Amniotic epithelial cell (primary cell): Measurements from ENCODE around the gene PASK.
"Not testable (repeated sequence)": the region's sequence is repeated elsewhere in the genome, so short reads cannot be mapped to it uniquely, and the experiment has no call there.

Experiments
- DNase-seq: peaks from one replicate; pipeline ENCODE4 v3.0.0-alpha.2; 2010; ENCODE audit warnings: low read depth

The PASK gene

DNA sequence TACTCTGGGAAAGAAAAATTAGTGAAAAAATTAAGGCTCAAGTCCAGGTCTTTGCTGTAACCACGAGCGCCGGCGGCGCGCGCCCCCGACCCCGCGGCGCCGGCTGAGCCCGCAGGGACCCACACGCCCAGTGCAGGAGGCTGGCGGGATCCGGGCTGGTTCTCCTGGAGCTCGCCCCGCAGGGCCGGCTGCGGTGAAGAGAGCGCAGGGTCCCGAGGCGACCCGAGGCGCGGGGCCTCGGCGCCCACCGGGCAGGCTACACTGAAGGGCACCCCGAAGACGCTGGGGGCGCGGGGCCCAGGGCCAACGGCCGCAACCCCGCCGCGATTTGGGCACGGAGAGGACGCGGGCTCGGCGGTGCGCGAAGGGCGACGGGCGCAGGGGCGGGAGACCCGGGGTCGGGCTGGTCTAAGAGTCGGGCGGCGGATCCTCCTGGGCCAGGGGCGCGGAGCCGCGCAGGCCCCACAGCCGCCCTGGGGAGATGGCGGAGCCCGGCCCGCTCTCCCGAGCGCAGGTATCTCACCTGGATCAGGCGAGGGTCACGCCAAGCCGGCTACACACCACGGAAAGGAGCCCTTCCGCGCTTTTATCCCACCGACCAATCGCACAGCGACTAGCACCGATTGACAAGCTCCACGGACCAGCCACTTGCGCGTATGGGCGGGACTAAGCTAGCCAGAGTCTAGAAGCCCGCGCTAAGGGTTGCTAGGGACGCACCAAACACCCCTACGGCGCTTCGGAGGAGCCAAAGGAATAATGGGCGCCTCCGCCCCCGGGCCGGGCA is at the start of gene PASK:
Gene PASK (minus strand): TSS at position 582 of the 784 bp plus-strand sequence. CDS start 6,440 bp downstream, outside the sequence.
- DNase-seq, result peak; percentile 93

GRCh38 chr2:241198381-241199279 is 49.4 kb upstream of the PASK start:
- DNase-seq, result no peak

DNA sequence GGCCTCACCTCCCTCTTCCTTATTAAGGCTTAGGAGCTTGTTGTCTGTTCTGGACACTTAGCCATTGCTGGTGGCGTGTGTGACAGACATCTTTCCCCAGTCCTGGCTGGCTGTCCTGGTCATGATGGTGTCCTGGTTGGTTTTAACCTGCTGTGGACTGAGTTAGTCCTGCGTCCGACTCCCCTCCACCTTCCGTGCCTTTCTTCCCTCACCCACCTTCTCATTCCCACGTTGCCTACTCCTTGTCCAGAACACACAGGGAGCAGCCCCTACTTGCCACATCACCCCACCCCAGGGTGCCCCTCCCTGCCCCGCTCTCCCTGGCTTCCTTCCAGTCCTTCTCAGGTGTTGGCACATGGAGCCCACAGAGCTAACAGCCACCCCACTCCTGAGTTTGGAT is 48.7 kb upstream of the PASK start:
- DNase-seq, result no peak

DNA sequence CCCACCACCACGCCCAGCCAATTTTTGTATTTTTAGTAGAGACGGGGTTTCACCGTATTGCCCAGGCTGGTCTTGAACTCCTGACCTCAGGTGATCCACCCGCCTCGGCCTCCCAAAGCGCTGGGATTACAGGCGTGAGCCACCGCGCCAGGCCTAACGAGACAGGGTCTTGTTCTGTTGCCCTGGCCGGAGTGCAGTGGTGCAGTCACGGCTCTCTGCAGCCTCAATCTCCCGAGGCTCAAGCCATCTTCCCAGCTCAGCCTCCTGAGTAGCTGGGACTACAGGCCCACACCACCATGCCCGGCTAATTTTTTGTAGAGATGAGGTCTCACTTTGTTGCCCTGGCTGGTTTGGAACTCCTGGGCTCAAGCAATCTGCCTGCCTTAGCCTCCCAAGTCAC is 48.0 kb upstream of the PASK start:
- not testable (repeated sequence) for DNase-seq

DNA sequence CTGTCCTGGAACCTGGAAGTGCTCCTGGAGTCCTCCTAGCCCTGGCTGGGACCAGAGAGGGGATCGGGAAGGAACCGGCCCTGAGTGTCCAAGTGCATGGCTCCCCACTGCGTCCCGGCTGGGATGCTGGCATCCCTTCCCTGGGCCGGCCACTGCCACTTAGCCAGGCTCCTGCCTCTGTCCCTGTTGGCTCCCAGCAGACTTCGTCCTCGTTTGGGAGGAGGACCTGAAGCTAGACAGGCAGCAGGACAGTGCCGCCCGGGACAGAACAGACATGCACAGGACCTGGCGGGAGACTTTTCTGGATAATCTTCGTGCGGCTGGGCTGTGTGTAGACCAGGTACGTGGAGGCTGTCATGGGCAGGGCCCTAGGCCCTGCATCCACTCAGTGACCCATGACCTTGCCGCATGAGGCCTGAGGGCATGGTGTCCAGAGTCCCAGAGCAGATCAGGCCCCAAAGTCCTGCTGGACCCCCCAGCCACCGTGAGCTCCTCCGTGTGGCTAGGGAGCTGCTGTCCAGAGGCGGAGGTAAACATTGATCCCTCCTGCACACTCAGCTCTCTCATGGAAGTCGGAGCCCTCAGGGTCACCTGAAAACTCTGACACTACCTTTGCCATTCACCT is 46.3 kb upstream of the PASK start:
- DNase-seq, result no peak

GRCh38 chr2:241194811-241195210 is 45.5 kb upstream of the PASK start:
- no peak for DNase-seq

GRCh38 chr2:241193271-241193670 is 44.0 kb upstream of the PASK start:
- no peak for DNase-seq

DNA sequence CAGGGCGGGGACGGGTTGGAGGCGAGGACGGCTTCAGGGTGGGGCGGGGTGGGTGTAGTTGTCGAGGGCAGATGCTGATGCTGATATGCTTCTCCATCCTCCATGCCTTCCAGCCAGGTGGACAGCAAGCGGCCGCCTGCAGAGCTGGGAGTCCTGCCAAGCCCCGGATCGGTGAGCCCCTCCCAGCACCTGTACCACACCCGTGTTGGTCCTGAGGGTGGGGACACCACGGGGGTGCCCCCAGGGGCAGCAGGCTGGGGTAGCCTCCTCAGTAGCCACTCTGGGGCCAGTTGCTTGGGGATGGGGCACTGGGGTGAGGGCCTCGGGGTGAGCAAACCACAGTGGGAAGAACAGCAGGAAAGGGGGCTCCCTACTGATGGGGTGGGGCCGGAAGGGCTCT is 41.8 kb upstream of the PASK start:
- no peak for DNase-seq

DNA sequence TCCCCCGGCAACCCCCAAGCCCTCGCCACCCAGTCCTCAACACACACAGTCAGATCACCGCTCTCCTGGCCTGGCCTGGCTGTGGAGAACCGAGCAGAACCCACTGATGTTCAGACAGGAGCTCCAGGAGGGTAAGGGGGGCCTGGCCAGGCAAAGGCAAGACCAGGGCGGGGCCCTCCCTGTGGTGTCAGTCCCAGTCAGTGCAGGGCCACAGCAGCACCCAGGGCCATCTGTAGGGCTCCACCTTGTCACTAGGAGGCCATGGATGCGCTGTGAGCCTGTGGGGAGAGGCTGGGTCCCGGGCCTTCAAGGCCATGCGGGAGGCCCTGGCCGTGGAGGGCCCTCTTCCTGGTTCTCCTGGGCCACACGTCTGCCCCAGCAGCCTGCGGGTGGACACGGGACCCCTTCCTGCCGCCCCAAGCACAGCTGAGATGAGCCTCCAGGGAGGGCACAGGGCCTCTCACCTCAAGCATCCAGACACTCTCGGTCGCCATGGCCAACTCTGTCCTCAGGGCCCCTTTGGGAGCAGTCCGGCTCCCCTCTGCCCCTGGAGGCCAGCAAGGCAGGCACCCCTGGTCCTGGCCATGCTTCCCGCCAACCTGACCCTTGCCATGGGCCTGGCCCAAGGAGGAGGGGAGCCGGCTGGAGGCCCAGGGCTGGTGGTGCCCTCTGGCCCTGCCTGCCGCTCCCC is 41.2 kb upstream of the PASK start:
- no peak for DNase-seq

DNA sequence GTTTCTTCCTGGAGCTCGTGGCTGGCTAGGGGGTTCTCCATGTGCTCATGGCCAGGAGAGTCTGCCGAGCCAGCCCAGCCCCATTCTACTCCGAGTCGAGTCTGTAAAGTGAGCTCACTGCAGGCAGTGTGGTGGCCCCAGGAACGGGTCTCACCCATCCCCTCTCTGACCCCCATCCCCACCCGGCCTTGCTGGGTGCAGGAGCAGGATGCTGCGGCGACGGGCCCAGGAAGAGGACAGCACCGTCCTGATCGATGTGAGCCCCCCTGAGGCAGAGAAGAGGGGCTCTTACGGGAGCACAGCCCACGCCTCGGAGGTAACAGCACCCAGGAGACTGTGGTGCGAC is 40.6 kb upstream of the PASK start:
- DNase-seq, result no peak

- no peak for DNase-seq
Measured at GRCh38 chr2:241189093-241189855, 40.0 kb upstream of the PASK start.

DNA sequence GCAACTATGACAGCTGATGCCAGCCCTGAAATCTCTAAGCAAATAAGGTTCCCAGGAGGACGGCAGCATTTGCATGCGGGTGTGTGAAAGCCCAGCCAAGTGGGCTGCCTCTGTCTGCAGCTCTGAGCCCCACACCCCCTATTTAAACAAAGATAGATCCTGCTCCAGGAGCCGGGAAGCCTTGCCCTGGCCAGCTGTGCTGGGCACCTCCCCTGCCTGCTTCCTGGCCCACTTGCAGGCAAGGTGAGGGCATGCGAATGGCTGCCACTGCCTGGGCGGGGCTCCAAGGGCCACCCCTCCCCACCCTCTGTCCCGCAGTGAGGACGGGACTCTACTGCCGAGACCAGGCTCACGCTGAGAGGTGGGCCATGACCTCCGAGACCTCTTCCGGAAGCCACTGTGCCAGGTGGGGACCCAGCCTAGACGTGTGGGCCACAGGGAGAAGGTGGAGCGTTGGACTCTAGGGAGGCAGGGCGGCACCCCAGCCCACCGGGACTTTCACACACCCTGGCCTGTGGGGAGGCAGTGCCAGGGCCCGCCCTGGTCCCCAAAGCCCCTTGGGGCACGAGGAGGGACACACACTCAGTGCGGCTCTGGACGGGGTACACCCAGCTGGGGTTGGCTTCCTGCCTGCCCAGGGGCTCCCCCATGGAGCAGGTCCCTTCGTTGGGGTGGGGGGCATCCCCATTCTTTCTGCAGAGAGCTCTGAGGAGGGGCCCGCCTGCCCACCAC is 39.3 kb upstream of the PASK start, which contains the start of gene ANO7:
Gene ANO7 (plus strand): TSS at position 317 of the 732 bp plus-strand sequence. CDS start 1,387 bp downstream, outside the sequence.
- DNase-seq, result no peak

DNA sequence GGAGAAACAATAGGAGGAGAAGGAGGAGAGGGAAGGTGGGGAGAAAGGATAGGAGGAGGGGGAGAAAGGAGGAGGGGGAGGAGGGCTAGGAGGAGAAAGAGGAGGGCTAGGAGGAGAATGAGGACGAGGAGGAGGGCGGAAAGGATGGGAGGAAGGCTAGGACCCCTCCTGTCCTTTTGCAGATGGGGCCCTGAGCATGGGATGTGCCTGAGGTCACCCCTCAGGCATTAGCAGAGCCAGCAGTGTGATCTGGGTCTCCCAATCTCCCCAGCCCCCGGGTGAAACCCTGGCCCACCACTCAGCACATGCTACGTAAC is 38.6 kb upstream of the PASK start:
- DNase-seq, result no peak

DNA sequence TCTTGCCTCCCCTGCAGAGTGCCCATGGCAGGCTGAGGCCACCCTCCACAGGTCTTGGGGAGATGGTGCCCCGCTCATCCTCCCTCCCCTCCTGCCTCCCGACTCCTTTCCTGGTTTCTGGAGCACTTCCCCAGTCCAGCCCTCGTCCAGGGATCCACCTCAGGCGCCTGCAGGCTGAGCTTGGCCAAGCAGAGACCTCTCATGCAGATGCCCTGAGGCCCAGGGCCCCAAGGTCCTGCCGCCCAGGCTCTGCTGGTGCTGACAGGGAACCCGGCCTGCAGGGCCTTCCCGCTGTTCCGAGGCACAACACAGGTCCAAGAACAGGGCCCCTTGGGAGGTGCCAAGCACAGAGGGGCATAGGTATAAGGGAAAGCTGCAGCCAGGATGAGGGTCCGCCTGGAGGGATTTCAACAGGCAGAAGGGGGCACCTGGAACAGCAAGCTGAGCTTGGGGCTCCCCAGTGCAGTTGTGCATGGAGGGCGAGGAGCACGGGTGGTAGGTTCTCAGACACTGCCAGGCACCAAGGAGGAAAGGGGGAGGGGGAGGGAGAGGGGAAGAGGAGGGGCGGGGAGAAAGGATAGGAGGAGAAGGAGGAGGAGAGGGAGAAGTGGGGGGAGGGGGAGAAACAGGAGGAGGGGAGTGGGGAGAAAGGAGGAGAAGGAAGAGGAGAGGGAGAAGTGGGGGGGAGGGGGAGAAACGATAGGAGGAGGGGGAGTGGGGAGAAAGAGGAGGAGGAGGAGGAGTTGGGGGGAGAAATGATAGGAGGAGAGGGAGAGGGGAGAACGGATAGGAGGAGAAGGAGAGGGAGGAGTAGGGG is 38.0 kb upstream of the PASK start:
- DNase-seq, result no peak

GRCh38 chr2:241185961-241186360 is 36.7 kb upstream of the PASK start:
- no peak for DNase-seq

DNA sequence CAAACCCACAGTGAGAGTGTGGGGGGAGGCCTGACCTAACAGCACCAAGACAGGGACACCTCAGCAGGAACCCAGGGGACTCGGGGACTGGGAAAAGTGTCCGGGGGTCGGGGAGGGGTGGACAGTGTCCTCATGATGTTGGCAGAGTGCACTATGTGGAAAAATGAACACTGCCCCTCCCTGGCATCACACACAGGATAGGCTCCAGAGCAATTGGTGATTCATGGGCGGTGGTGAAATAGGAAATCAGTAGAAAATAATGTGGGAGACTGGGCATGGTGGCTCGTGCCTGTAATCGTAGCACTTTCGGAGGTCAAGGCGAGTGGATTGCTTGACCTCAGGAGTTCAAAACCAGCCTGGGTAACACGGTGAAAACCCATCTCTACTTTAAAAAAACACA is 35.6 kb upstream of the PASK start:
- no peak for DNase-seq

- DNase-seq, result no peak
Measured at GRCh38 chr2:241183221-241183620, 33.9 kb upstream of the PASK start.

DNA sequence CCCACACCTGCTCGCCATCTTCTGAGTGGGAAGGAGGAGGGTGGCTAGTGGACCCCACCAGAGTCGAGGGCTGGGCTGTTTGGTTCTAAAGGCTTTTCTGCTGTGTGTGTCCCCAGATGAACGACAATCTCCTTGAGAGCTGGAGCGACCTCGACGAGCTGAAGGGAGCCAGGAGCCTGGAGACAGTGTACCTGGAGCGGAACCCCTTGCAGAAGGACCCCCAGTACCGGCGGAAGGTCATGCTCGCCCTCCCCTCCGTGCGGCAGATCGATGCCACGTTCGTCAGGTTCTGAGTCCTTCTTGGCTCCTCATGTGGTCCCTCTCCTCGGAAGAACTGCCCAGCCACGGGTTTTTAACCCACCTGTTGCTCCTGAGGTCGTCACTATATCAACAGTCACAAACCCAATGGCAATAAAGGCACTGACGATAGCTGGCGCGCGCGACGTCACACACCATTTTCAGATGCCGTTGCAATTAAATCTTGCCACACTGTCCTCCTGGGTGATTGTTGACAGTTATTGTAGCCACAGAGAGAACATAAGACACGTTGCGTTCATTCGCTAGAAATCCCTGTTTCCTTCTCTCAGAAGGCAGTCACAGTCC is 33.4 kb upstream of the PASK start:
- DNase-seq, result no peak

- no peak for DNase-seq
Measured at GRCh38 chr2:241182126-241182525, 32.9 kb upstream of the PASK start.

- DNase-seq, result no peak
Measured at GRCh38 chr2:241180495-241180894, 31.2 kb upstream of the PASK start.
